ENCODE results near the gene RBMS3. TPM values are rescaled to one million over a fixed set of nuclear protein-coding genes. Genes with fewer than 3 reads are reported as not detected.

The RBMS3 gene
- total RNA-seq, 1 experiment from 2014 or later: 8.7 TPM

DNA sequence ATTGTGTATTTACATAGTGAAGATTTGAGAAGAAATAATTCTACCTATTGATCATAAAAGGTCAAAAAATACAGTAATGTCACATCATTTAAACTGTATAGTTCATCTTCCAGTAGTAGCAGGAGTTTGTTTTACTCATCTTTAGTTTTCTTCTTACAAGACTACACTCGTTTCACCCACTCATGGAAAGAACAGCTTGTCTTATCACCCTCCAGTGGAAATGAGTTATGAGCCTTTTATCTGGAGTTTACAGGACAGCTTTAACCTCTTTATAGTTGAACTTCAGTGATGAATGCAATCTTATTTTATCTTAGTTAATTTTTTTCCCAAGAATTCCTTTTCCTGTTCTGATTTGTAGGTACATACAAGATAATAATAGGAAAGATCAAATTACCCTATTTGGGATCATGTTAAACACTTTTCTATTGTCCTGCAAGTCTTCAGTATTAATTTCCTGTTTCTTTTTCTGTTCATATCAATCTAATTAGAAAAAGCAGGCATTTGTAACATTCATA, 36.8 kb downstream of the RBMS3 start (continued):
- TF ChIP-seq JAZF1 (CRISPR knock-in tag; IDR thresholded peaks at IDR 0.05): no peak

DNA sequence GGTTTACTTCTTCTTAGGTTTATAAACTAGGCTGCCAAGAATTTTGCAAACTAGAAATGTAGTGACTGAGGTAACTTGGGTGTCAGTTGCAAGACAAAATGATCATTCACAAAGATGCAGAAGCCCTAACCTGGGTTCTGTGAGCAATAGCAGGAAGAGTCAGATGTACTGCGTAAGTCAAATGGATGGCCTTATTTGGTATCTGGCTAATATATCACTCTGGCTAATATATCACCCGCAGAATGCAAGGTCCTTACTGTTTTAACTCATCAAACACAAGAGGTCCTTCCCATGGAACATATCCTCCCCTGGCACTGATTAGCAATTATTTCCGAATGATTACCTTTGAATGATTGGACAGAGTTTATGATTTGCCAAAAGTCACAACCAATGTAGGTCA, 37.4 kb downstream of the RBMS3 start:
- ATAC-seq: no peak
- no peak for DNase-seq (ENCODE audit: low spot score)
- CTCF ChIA-PET: no interaction called here
- Mint-ChIP-seq H3K4me3 (no peak overlapping the region), H3K36me3 (no peaks in the 10 kb centered on the region), H3K27ac (no peak overlapping the region), H3K9me3 (no peaks in the 10 kb centered on the region), H3K4me1 (0 out of 2 replicates have a peak, but pooled peaks cover 5% of the 10 kb centered on the region), H3K27me3 (ENCODE audit: low read depth) (no peaks in the 10 kb centered on the region)
- TF ChIP-seq GRHL2 (CRISPR knock-in tag; IDR thresholded peaks at IDR 0.05; ENCODE audit: insufficient replicate concordance, severe bottlenecking) (no peak), ZNF416 (CRISPR knock-in tag; IDR thresholded peaks at IDR 0.05) (no peak), NR3C1 (CRISPR knock-in tag; conservative IDR thresholded peaks at IDR 0.05; ENCODE audit: low read depth) (no peak), NFYB (CRISPR knock-in tag; conservative IDR thresholded peaks at IDR 0.05; ENCODE audit: low read depth) (no peak), NFE2L1 (CRISPR knock-in tag; IDR thresholded peaks at IDR 0.05) (no peak), TEAD4 (CRISPR knock-in tag; IDR thresholded peaks at IDR 0.05) (no peak), KAT7 (CRISPR knock-in tag; IDR thresholded peaks at IDR 0.05; ENCODE audit: borderline replicate concordance) (no peak), MXD4 (CRISPR knock-in tag; IDR thresholded peaks at IDR 0.05; ENCODE audit: borderline replicate concordance) (no peak), FOXK1 (CRISPR knock-in tag; IDR thresholded peaks at IDR 0.05) (no peak), CREM (CRISPR knock-in tag; IDR thresholded peaks at IDR 0.05) (no peak), SMAD3 (CRISPR knock-in tag; IDR thresholded peaks at IDR 0.05; ENCODE audit: borderline replicate concordance) (no peak)
- TF ChIP-seq, protein P1, sequence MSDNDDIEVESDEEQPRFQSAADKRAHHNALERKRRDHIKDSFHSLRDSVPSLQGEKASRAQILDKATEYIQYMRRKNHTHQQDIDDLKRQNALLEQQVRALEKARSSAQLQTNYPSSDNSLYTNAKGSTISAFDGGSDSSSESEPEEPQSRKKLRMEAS (CRISPR knock-in tag; IDR thresholded peaks at IDR 0.05): no peak
- TF ChIP-seq, protein P2, sequence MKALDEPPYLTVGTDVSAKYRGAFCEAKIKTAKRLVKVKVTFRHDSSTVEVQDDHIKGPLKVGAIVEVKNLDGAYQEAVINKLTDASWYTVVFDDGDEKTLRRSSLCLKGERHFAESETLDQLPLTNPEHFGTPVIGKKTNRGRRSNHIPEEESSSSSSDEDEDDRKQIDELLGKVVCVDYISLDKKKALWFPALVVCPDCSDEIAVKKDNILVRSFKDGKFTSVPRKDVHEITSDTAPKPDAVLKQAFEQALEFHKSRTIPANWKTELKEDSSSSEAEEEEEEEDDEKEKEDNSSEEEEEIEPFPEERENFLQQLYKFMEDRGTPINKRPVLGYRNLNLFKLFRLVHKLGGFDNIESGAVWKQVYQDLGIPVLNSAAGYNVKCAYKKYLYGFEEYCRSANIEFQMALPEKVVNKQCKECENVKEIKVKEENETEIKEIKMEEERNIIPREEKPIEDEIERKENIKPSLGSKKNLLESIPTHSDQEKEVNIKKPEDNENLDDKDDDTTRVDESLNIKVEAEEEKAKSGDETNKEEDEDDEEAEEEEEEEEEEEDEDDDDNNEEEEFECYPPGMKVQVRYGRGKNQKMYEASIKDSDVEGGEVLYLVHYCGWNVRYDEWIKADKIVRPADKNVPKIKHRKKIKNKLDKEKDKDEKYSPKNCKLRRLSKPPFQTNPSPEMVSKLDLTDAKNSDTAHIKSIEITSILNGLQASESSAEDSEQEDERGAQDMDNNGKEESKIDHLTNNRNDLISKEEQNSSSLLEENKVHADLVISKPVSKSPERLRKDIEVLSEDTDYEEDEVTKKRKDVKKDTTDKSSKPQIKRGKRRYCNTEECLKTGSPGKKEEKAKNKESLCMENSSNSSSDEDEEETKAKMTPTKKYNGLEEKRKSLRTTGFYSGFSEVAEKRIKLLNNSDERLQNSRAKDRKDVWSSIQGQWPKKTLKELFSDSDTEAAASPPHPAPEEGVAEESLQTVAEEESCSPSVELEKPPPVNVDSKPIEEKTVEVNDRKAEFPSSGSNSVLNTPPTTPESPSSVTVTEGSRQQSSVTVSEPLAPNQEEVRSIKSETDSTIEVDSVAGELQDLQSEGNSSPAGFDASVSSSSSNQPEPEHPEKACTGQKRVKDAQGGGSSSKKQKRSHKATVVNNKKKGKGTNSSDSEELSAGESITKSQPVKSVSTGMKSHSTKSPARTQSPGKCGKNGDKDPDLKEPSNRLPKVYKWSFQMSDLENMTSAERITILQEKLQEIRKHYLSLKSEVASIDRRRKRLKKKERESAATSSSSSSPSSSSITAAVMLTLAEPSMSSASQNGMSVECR (CRISPR knock-in tag; IDR thresholded peaks at IDR 0.05; ENCODE audit: borderline replicate concordance): no peak
- TF ChIP-seq, protein P3, sequence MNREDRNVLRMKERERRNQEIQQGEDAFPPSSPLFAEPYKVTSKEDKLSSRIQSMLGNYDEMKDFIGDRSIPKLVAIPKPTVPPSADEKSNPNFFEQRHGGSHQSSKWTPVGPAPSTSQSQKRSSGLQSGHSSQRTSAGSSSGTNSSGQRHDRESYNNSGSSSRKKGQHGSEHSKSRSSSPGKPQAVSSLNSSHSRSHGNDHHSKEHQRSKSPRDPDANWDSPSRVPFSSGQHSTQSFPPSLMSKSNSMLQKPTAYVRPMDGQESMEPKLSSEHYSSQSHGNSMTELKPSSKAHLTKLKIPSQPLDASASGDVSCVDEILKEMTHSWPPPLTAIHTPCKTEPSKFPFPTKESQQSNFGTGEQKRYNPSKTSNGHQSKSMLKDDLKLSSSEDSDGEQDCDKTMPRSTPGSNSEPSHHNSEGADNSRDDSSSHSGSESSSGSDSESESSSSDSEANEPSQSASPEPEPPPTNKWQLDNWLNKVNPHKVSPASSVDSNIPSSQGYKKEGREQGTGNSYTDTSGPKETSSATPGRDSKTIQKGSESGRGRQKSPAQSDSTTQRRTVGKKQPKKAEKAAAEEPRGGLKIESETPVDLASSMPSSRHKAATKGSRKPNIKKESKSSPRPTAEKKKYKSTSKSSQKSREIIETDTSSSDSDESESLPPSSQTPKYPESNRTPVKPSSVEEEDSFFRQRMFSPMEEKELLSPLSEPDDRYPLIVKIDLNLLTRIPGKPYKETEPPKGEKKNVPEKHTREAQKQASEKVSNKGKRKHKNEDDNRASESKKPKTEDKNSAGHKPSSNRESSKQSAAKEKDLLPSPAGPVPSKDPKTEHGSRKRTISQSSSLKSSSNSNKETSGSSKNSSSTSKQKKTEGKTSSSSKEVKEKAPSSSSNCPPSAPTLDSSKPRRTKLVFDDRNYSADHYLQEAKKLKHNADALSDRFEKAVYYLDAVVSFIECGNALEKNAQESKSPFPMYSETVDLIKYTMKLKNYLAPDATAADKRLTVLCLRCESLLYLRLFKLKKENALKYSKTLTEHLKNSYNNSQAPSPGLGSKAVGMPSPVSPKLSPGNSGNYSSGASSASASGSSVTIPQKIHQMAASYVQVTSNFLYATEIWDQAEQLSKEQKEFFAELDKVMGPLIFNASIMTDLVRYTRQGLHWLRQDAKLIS (CRISPR knock-in tag; IDR thresholded peaks at IDR 0.05; ENCODE audit: borderline replicate concordance): no peak
- TF ChIP-seq, protein P4, sequence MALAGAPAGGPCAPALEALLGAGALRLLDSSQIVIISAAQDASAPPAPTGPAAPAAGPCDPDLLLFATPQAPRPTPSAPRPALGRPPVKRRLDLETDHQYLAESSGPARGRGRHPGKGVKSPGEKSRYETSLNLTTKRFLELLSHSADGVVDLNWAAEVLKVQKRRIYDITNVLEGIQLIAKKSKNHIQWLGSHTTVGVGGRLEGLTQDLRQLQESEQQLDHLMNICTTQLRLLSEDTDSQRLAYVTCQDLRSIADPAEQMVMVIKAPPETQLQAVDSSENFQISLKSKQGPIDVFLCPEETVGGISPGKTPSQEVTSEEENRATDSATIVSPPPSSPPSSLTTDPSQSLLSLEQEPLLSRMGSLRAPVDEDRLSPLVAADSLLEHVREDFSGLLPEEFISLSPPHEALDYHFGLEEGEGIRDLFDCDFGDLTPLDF (CRISPR knock-in tag; IDR thresholded peaks at IDR 0.05): no peak
- POLR2A ChIA-PET: no interaction called here

Data from WTC11 (cell line).